ENCODE measurements around the gene STIMATE.

GRCh38 chr3:52809662-52810377 lies 87.5 kb downstream of the STIMATE start:
- TF ChIP-seq CTCF (IDR thresholded peaks at IDR 0.05) = peak in 1 of 4 donors; percentile 2
- TF ChIP-seq POLR2A (IDR thresholded peaks at IDR 0.05) = peak; percentile 41
